K562 (cell line): ENCODE measurements around the gene SCFD2. TPM values are rescaled to one million over a fixed set of nuclear protein-coding genes. Genes with fewer than 3 reads are reported as not detected.

Experiments
- ATF6 ChIP-seq: sonication (generic); formaldehyde crosslinking; IDR thresholded peaks from 2 replicates; pipeline ENCODE4 v1.4.0; 2020; ENCODE audit warnings: mild to moderate bottlenecking, missing genetic modification reagents
- ATF7 ChIP-seq: fragments of 450-650 bp; IDR thresholded peaks from 2 replicates; pipeline ENCODE4 v1.7.1; 2014; ENCODE audit warnings: mild to moderate bottlenecking, moderate library complexity
- CREB3 ChIP-seq: fragments of 450-650 bp; conservative IDR thresholded peaks from 2 replicates; pipeline ENCODE4 v1.6.1; 2016; ENCODE audit warnings: missing genetic modification characterization, low read depth, mild to moderate bottlenecking, missing compliant biosample characterization, moderate library complexity
- ELF1 ChIP-seq: fragments of 200-800 bp; sonication (Bioruptor generic); IDR thresholded peaks from 2 replicates; pipeline ENCODE4 v1.6.1; 2016; ENCODE audit warnings: missing genetic modification characterization, missing compliant biosample characterization
- FOXA1 ChIP-seq: fragments of 450-650 bp; IDR thresholded peaks from 2 replicates; pipeline ENCODE4 v1.6.1; 2016; ENCODE audit warnings: mild to moderate bottlenecking, borderline replicate concordance
- FOXM1 ChIP-seq, 2 experiments: fragments of 450-650 bp in 1 of 2; sonication (generic) in 1 of 2; formaldehyde crosslinking in 1 of 2; IDR thresholded peaks; 2 replicates each; pipeline versions ENCODE4 v1.6.1 to v1.9.0; 2017 to 2022; ENCODE audit warnings: low read depth in 2 of 2, mild to moderate bottlenecking in 2 of 2, missing genetic modification reagents in 1 of 2, moderate library complexity in 1 of 2
- FOXP1 ChIP-seq: sonication (generic); formaldehyde crosslinking; IDR thresholded peaks from 2 replicates; pipeline ENCODE4 v1.8.0; 2022; ENCODE audit warnings: mild to moderate bottlenecking, missing genetic modification reagents
- GATA2 ChIP-seq: sonication (generic); formaldehyde crosslinking; IDR thresholded peaks from 2 replicates; pipeline ENCODE4 v1.4.0; 2020; ENCODE audit warnings: mild to moderate bottlenecking, missing genetic modification reagents
- GTF2F1 ChIP-seq: IDR thresholded peaks from 2 replicates; pipeline ENCODE4 v1.6.1; 2011; ENCODE audit warnings: low read depth, low read length, improper control_type of control experiment
- L3MBTL2 ChIP-seq: fragments of 450-650 bp; IDR thresholded peaks from 2 replicates; pipeline ENCODE4 v1.6.1; 2016; ENCODE audit warnings: mild to moderate bottlenecking, moderate library complexity
- MED1 ChIP-seq: sonication (generic); formaldehyde crosslinking; IDR thresholded peaks from 2 replicates; pipeline ENCODE4 v1.8.1; 2023; ENCODE audit warnings: missing genetic modification reagents, borderline replicate concordance
- MTA3 ChIP-seq: fragments of 450-650 bp; formaldehyde crosslinking; IDR thresholded peaks from 2 replicates; pipeline ENCODE4 v1.6.1; 2017; ENCODE audit warnings: mild to moderate bottlenecking, borderline replicate concordance
- NFYB ChIP-seq: IDR thresholded peaks from 2 replicates; pipeline ENCODE4 v1.6.1; 2011; ENCODE audit warnings: mild to moderate bottlenecking, moderate library complexity; ENCODE audit not compliant: insufficient read length; ENCODE audit errors: extremely low read depth
- RNF2 ChIP-seq: sonication (generic); IDR thresholded peaks from 2 replicates; pipeline ENCODE4 v1.6.1; 2016
- SMAD4 ChIP-seq: fragments of 250-450 bp; sonication (Bioruptor Pico); conservative IDR thresholded peaks from 2 replicates; pipeline ENCODE4 v1.8.0; 2021; ENCODE audit warnings: inconsistent platforms, mild to moderate bottlenecking, moderate library complexity
- TBL1XR1 ChIP-seq, 2 experiments: IDR thresholded peaks; 2 replicates each; pipeline ENCODE4 v1.6.1; 2012; ENCODE audit warnings: improper control_type of control experiment in 2 of 2, low read length in 2 of 2, mild to moderate bottlenecking in 1 of 2
- TFAP4 ChIP-seq: sonication (generic); formaldehyde crosslinking; IDR thresholded peaks from 2 replicates; pipeline ENCODE4 v1.8.0; 2022; ENCODE audit warnings: missing genetic modification reagents, mild to moderate bottlenecking, moderate library complexity, borderline replicate concordance
- ZBTB34 ChIP-seq: fragments of 250-450 bp; sonication (Bioruptor Pico); IDR thresholded peaks from 2 replicates; pipeline ENCODE4 v1.8.0; 2021; ENCODE audit warnings: mild to moderate bottlenecking, moderate library complexity
- ZNF23 ChIP-seq: fragments of 250-450 bp; sonication (Bioruptor Pico); IDR thresholded peaks from 2 replicates; pipeline ENCODE4 v1.4.0; 2020; ENCODE audit warnings: mild to moderate bottlenecking
- ZNF444 ChIP-seq: fragments of 250-450 bp; sonication (Bioruptor Pico); IDR thresholded peaks from 2 replicates; pipeline ENCODE4 v1.4.0; 2020; ENCODE audit warnings: mild to moderate bottlenecking, moderate library complexity
- ZNF511 ChIP-seq: sonication (generic); formaldehyde crosslinking; IDR thresholded peaks from 2 replicates; pipeline ENCODE4 v1.8.0; 2022; ENCODE audit warnings: mild to moderate bottlenecking, missing genetic modification reagents
- ZNF778 ChIP-seq: fragments of 450-650 bp; formaldehyde crosslinking; IDR thresholded peaks from 2 replicates; pipeline ENCODE4 v1.4.0; 2020; ENCODE audit warnings: mild to moderate bottlenecking, moderate library complexity
- polyA plus RNA-seq, 8 experiments: library from polyadenylated mRNA; depleted of rRNA in 4 of 8; stranded (reverse) in 5 of 8; unstranded in 3 of 8; fragments of >200 nt; fragmentation: Nextera tagmentation in 2 of 8; fragmentation: Illumina TruSeq in 1 of 8; extraction: Ambion mirVana in 2 of 8; extraction: Trizol in 1 of 8; gene quantifications; 2 replicates each; pipeline versions ENCODE4 v1.2.1 to v1.2.3, GENCODE V29; 2011 to 2014; ENCODE audit warnings: inconsistent platforms in 1 of 8, missing spikeins in 1 of 8
- total RNA-seq, 7 experiments: library from RNA; depleted of rRNA in 6 of 7; stranded (reverse); fragments of >200 nt in 6 of 7; fragmentation: Illumina TruSeq in 2 of 7; extraction: Trizol in 2 of 7; gene quantifications; 2 replicates each; pipeline versions ENCODE4 v1.2.1 to v1.2.3, GENCODE V29; 2011 to 2021; ENCODE audit warnings: low replicate concordance in 1 of 7

The SCFD2 gene
- total and polyA plus RNA-seq, 9 of the 15 experiments (the other 6 are each of a cell fraction or from before 2014, with no cell fraction given), result 5.7 to 30.3 (median 22.8) TPM

GRCh38 chr4:52861879-52862616 is 503.8 kb downstream of the SCFD2 start, which contains the start of gene RASL11B (continued):
- TF ChIP-seq ATF7 (0 out of 2 replicates have a peak, but pooled peaks have one; percentile 42), ZNF23 (CRISPR knock-in tag) (no peak), ZNF444 (CRISPR knock-in tag) (no peak), L3MBTL2 (peak; percentile 98), FOXA1 (no peak), ZBTB34 (CRISPR knock-in tag) (no peak), SMAD4 (CRISPR knock-in tag) (0 out of 2 replicates have a peak, but pooled peaks have one; percentile 17), ELF1 (tag) (peak; percentile 23; the same call in 1 of the 2 replicates), RNF2 (peak; percentile 53; the same call in 1 of the 2 replicates), ZNF511 (CRISPR knock-in tag) (peak; percentile 91), TBL1XR1 (IDR thresholded peaks at IDR 0.05; ENCODE audit: low read length in 2 of 2) (no peak), ZNF778 (CRISPR knock-in tag) (no peak), CREB3 (tag) (no peak), FOXM1 (IDR thresholded peaks at IDR 0.05; ENCODE audit: low read depth) (no peak), FOXM1 (CRISPR knock-in tag; IDR thresholded peaks at IDR 0.05; ENCODE audit: low read depth) (peak; percentile 66; the same call in 1 of the 2 replicates), MED1 (CRISPR knock-in tag) (no peak), NFYB (no peak), ATF6 (CRISPR knock-in tag) (peak; percentile 86; the same call in 1 of the 2 replicates), GTF2F1 (0 out of 2 replicates have a peak, but pooled peaks have one; percentile 41), TFAP4 (CRISPR knock-in tag) (peak; percentile 36; the same call in 1 of the 2 replicates), MTA3 (peak; percentile 58; the same call in 1 of the 2 replicates), GATA2 (no peak), FOXP1 (peak; percentile 82)
